Measurements from ENCODE around the gene KCNJ18.
"Not testable (repeated sequence)": the region's sequence is repeated elsewhere in the genome, so short reads cannot be mapped to it uniquely, and the experiment has no call there.

Gene KCNJ18

GRCh38 chr17:21691883-21692703 is at the start of gene KCNJ18:
Gene KCNJ18, plus strand, starts transcription at chr17:21692523. Its CDS starts 10,264 bp downstream, at chr17:21702787.
- not testable (repeated sequence) for DNase-seq

- not testable (repeated sequence) for DNase-seq
Measured at GRCh38 chr17:21648125-21648524, 44.2 kb upstream of the KCNJ18 start.

- not testable (repeated sequence) for DNase-seq
Measured at GRCh38 chr17:21650043-21650442, 42.3 kb upstream of the KCNJ18 start.

GRCh38 chr17:21652049-21652448 is 40.3 kb upstream of the KCNJ18 start:
- not testable (repeated sequence) for DNase-seq

GRCh38 chr17:21653211-21653610 is 39.1 kb upstream of the KCNJ18 start:
- DNase-seq: not testable (repeated sequence)

GRCh38 chr17:21656518-21657309 is 35.6 kb upstream of the KCNJ18 start:
- DNase-seq: not testable (repeated sequence)

- DNase-seq: not testable (repeated sequence)
Measured at GRCh38 chr17:21659635-21660034, 32.7 kb upstream of the KCNJ18 start.

GRCh38 chr17:21661455-21661854 is 30.9 kb upstream of the KCNJ18 start:
- not testable (repeated sequence) for DNase-seq

GRCh38 chr17:21663166-21663565 is 29.2 kb upstream of the KCNJ18 start:
- not testable (repeated sequence) for DNase-seq

GRCh38 chr17:21663614-21664474 is 28.5 kb upstream of the KCNJ18 start:
- not testable (repeated sequence) for DNase-seq

- not testable (repeated sequence) for DNase-seq
Measured at GRCh38 chr17:21665171-21665570, 27.2 kb upstream of the KCNJ18 start.

- DNase-seq: not testable (repeated sequence)
Measured at GRCh38 chr17:21665935-21666493, 26.3 kb upstream of the KCNJ18 start.

GRCh38 chr17:21666711-21667412 is 25.5 kb upstream of the KCNJ18 start:
- DNase-seq: not testable (repeated sequence)

GRCh38 chr17:21667413-21668117 is 24.8 kb upstream of the KCNJ18 start:
- DNase-seq: not testable (repeated sequence)

GRCh38 chr17:21668118-21668488 is 24.2 kb upstream of the KCNJ18 start:
- not testable (repeated sequence) for DNase-seq

GRCh38 chr17:21668746-21669508 is 23.4 kb upstream of the KCNJ18 start:
- not testable (repeated sequence) for DNase-seq

GRCh38 chr17:21669616-21670360 is 22.5 kb upstream of the KCNJ18 start:
- not testable (repeated sequence) for DNase-seq

- DNase-seq: not testable (repeated sequence)
Measured at GRCh38 chr17:21670361-21671155, 21.8 kb upstream of the KCNJ18 start.
